Measurements from ENCODE around the gene CPLANE1. TPM values are rescaled to one million over a fixed set of nuclear protein-coding genes. Genes with fewer than 3 reads are reported as not detected.

Gene CPLANE1
- total and polyA plus RNA-seq, 2 donors (not counting 3 experiments of a cell fraction or from before 2014, with no cell fraction given) = 4.6 to 21.5 TPM

DNA sequence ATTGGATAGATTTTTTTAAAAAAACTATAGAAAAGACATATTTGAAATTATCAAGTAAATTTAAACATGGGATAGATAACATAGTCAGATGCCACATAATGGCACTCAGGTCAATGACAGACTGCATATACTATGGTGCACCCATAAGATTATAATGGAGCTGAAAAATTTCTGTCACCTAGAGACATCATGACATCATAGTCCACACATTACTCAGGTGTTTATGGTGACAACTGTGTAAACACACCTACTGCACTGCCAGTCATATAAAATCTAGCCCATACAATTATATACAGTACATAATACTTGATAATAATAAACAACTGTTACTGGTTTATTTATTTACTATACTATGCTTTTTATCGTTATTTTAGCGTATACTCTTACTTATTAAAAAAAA is 58.6 kb downstream of the CPLANE1 start:
- TF ChIP-seq POLR2A (IDR thresholded peaks at IDR 0.05; ENCODE audit: low read depth, low read length) (no peak), MYC (IDR thresholded peaks at IDR 0.05; ENCODE audit: low read depth, low read length) (no peak), GATA2 (IDR thresholded peaks at IDR 0.05; ENCODE audit: insufficient read depth, insufficient read length, low read depth, low read length) (no peak), JUN (IDR thresholded peaks at IDR 0.05; ENCODE audit: borderline replicate concordance, insufficient read depth, insufficient read length, low read depth) (no peak), FOS (IDR thresholded peaks at IDR 0.05; ENCODE audit: borderline replicate concordance, insufficient read depth, low read length) (no peak), POLR2AphosphoS5 (IDR thresholded peaks at IDR 0.05; ENCODE audit: insufficient read depth, low read depth, low read length) (no peak), EZH2 (IDR thresholded peaks at IDR 0.05; ENCODE audit: borderline replicate concordance, low read depth, low read length, severe bottlenecking) (no peak)
- TF ChIP-seq, protein P1, sequence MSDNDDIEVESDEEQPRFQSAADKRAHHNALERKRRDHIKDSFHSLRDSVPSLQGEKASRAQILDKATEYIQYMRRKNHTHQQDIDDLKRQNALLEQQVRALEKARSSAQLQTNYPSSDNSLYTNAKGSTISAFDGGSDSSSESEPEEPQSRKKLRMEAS (IDR thresholded peaks at IDR 0.05; ENCODE audit: insufficient read depth, insufficient read length) = no peak
- TF ChIP-seq, protein P2, sequence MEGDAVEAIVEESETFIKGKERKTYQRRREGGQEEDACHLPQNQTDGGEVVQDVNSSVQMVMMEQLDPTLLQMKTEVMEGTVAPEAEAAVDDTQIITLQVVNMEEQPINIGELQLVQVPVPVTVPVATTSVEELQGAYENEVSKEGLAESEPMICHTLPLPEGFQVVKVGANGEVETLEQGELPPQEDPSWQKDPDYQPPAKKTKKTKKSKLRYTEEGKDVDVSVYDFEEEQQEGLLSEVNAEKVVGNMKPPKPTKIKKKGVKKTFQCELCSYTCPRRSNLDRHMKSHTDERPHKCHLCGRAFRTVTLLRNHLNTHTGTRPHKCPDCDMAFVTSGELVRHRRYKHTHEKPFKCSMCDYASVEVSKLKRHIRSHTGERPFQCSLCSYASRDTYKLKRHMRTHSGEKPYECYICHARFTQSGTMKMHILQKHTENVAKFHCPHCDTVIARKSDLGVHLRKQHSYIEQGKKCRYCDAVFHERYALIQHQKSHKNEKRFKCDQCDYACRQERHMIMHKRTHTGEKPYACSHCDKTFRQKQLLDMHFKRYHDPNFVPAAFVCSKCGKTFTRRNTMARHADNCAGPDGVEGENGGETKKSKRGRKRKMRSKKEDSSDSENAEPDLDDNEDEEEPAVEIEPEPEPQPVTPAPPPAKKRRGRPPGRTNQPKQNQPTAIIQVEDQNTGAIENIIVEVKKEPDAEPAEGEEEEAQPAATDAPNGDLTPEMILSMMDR (IDR thresholded peaks at IDR 0.05; ENCODE audit: extremely low read depth in 1 of 2, insufficient read depth in 1 of 2, low read depth in 1 of 2, low read length in 2 of 2) = no peak
- Histone ChIP-seq H2AFZ (ENCODE audit: low read depth, low read length) (no peak overlapping the region), H3K4me1 (ENCODE audit: control insufficient read depth, extremely low read depth, insufficient read depth, low read length) (no peaks in the 10 kb centered on the region), H3K4me3 (replicated peaks in 1 of 3; ENCODE audit: insufficient read depth in 1 of 3, low read depth in 1 of 3, low read length in 3 of 3) (no peak overlapping the region), H3K9me1 (replicated peaks; ENCODE audit: control insufficient read depth, extremely low read depth, insufficient read depth, low read length) (no peaks in the 10 kb centered on the region), H3K4me2 (ENCODE audit: insufficient read depth, low read length) (no peak overlapping the region), H4K20me1 (replicated peaks; ENCODE audit: control insufficient read depth, extremely low read depth, insufficient read depth, low read length) (no peaks in the 10 kb centered on the region), H3K27me3 (ENCODE audit: control insufficient read depth in 2 of 2, insufficient read depth in 2 of 2, low read length in 2 of 2) (no peaks in the 10 kb centered on the region), H3K9ac (replicated peaks; ENCODE audit: extremely low read depth, insufficient read depth, low read length) (no peak overlapping the region), H3K9me3 (replicated peaks; ENCODE audit: control insufficient read depth, insufficient read depth, low read length) (no peaks in the 10 kb centered on the region), H3K36me3 (ENCODE audit: control insufficient read depth in 2 of 2, extremely low read depth in 1 of 2, insufficient read depth in 2 of 2, low read length in 2 of 2) (no peaks in the 10 kb centered on the region), H3K79me2 (ENCODE audit: control insufficient read depth, insufficient read depth, low read length) (no peaks in the 10 kb centered on the region), H3K27ac (ENCODE audit: insufficient read depth, low read depth, low read length) (no peak overlapping the region)
- ChIA-PET CTCF (no interaction called here), POLR2A (no interaction called here)
- intact Hi-C loops (cut with micrococcal nuclease) = no loop called here
- dilution Hi-C loops (cut with MboI; ENCODE audit: extremely low pct_ligation_motif_present, low sequenced_read_pairs) = no loop called here
- DNase-seq (ENCODE audit: low read depth, low spot score) (no peak), FAIRE-seq (no peak)
- BruUV-seq (replicated peaks) = no TSS peak
